Fibroblast of peridontal ligament (primary cell): Measurements from ENCODE around the gene CALCOCO2.
"Not testable (repeated sequence)": the region's sequence is repeated elsewhere in the genome, so short reads cannot be mapped to it uniquely, and the experiment has no call there.

Experiments used
- DNase-seq: peaks from one replicate; pipeline ENCODE4 v3.0.0-alpha.2; 2010; ENCODE audit errors: extremely low read depth

Gene CALCOCO2

GRCh38 chr17:48820936-48821335 is 9.9 kb upstream of the CALCOCO2 start:
- not testable (repeated sequence) for DNase-seq

- DNase-seq: no peak
Measured at GRCh38 chr17:48825446-48826381, 5.1 kb upstream of the CALCOCO2 start.

- DNase-seq: no peak
Measured at GRCh38 chr17:48831549-48831883, 681 bp downstream of the CALCOCO2 start.

- no peak for DNase-seq
Measured at GRCh38 chr17:48834973-48835372, 4.1 kb downstream of the CALCOCO2 start.

GRCh38 chr17:48835971-48836370 is 5.1 kb downstream of the CALCOCO2 start:
- no peak for DNase-seq

- DNase-seq: not testable (repeated sequence)
Measured at GRCh38 chr17:48837458-48837857, 6.6 kb downstream of the CALCOCO2 start.

- DNase-seq: peak; percentile 22
Measured at GRCh38 chr17:48840441-48840840, 9.6 kb downstream of the CALCOCO2 start.

- peak; percentile 86 for DNase-seq
Measured at GRCh38 chr17:48841395-48841831, 10.6 kb downstream of the CALCOCO2 start.

- peak; percentile 49 for DNase-seq
Measured at GRCh38 chr17:48842746-48843145, 11.9 kb downstream of the CALCOCO2 start.

- DNase-seq: peak; percentile 58
Measured at GRCh38 chr17:48843187-48843900, 12.5 kb downstream of the CALCOCO2 start.

- DNase-seq: no peak
Measured at GRCh38 chr17:48850792-48851323, 20.0 kb downstream of the CALCOCO2 start.

- no peak for DNase-seq
Measured at GRCh38 chr17:48854774-48855476, 24.1 kb downstream of the CALCOCO2 start.

- no peak for DNase-seq
Measured at GRCh38 chr17:48856122-48856821, 25.4 kb downstream of the CALCOCO2 start.

- no peak for DNase-seq
Measured at GRCh38 chr17:48860034-48860433, 29.2 kb downstream of the CALCOCO2 start.

- DNase-seq: no peak
Measured at GRCh38 chr17:48860456-48860855, 29.6 kb downstream of the CALCOCO2 start.

- DNase-seq: no peak
Measured at GRCh38 chr17:48868916-48869500, 38.2 kb downstream of the CALCOCO2 start.

- DNase-seq: no peak
Measured at GRCh38 chr17:48869821-48870318, 39.0 kb downstream of the CALCOCO2 start.

- no peak for DNase-seq
Measured at GRCh38 chr17:48871035-48871550, 40.3 kb downstream of the CALCOCO2 start.

- no peak for DNase-seq
Measured at GRCh38 chr17:48871551-48872351, 40.9 kb downstream of the CALCOCO2 start.

- not testable (repeated sequence) for DNase-seq
Measured at GRCh38 chr17:48872409-48872808, 41.6 kb downstream of the CALCOCO2 start.
